ENCODE measurements around the gene FAM124A. TPM values are rescaled to one million over a fixed set of nuclear protein-coding genes. Genes with fewer than 3 reads are reported as not detected.
"Not testable (repeated sequence)": the region's sequence is repeated elsewhere in the genome, so short reads cannot be mapped to it uniquely, and the experiment has no call there.

FAM124A gene
- total and polyA plus RNA-seq, 7 donors, result 0.23 to 18.3 (median 11.7) TPM

- H3K27me3 ChIP-seq, result no peaks in the 10 kb centered on the region
- no peak for TF ChIP-seq POLR2A (IDR thresholded peaks at IDR 0.05)
- peak in 2 of 4 donors; percentile 51 to 59 for TF ChIP-seq POLR2AphosphoS5 (IDR thresholded peaks at IDR 0.05)
- TF ChIP-seq CTCF (IDR thresholded peaks at IDR 0.05), result peak; percentile 82 to 93 (median 88)
- TF ChIP-seq EP300 (IDR thresholded peaks at IDR 0.05), result no peak
- H3K4me1 ChIP-seq, result peaks cover 0 to 25% (median 11%) of the 10 kb centered on the region in 4 donors
- no peaks in the 10 kb centered on the region for H3K9me3 ChIP-seq
- peak; percentile 87 for DNase-seq
- H3K4me3 ChIP-seq, result no peak overlapping the region
- no peak overlapping the region for H3K27ac ChIP-seq
- intact Hi-C loops (cut with DNase I), result loop anchor here (1.0 to 2.0 kb wide), 3 partner anchors 64 to 162 kb away; partner anchors contain the start of gene FAM124A
- H3K36me3 ChIP-seq, result no peaks in the 10 kb centered on the region
- WGBS, 2 donors, result 46 to 47% methylated on average over 13 of the region's 13 CpGs
Observed at GRCh38 chr13:51286135-51287002, 64.2 kb downstream of the FAM124A start.

- peaks cover 0 to 30% (median 21%) of the 10 kb centered on the region in 4 donors for H3K4me1 ChIP-seq
- H3K36me3 ChIP-seq, result no peaks in the 10 kb centered on the region
- no peak overlapping the region for H3K4me3 ChIP-seq
- DNase-seq, result no peak
- no peak for TF ChIP-seq CTCF (IDR thresholded peaks at IDR 0.05)
- H3K9me3 ChIP-seq, result no peaks in the 10 kb centered on the region
- intact Hi-C loops (cut with DNase I), result loop anchor here (2.0 kb wide), 1 partner anchor 163 kb away; no protein-coding TSS in a partner anchor
- H3K27me3 ChIP-seq, result no peaks in the 10 kb centered on the region
- 91 to 93% methylated on average over 4 of the region's 4 CpGs for WGBS, 2 donors
- no peak overlapping the region for H3K27ac ChIP-seq
Observed at GRCh38 chr13:51287758-51288157, 65.6 kb downstream of the FAM124A start.

- DNase-seq; H3K9me3 ChIP-seq; H3K27me3 ChIP-seq; H3K4me3 ChIP-seq; intact Hi-C loops (cut with DNase I); H3K36me3 ChIP-seq; H3K27ac ChIP-seq: not testable (repeated sequence)
- WGBS, 2 donors, result 69 to 71% methylated on average over 1 of the region's 1 CpG
- H3K4me1 ChIP-seq, result peaks cover 0 to 27% (median 22%) of the 10 kb centered on the region in 4 donors
Observed at GRCh38 chr13:51288254-51288653, 66.1 kb downstream of the FAM124A start.

- Histone ChIP-seq H3K4me1 (peaks cover 0 to 22% (median 21%) of the 10 kb centered on the region in 4 donors), H3K27ac (peak overlapping the region in 3 of 4 donors; percentile 26 to 74 (median 67)), H3K27me3 (no peaks in the 10 kb centered on the region), H3K4me3 (no peak overlapping the region), H3K36me3 (no peaks in the 10 kb centered on the region), H3K9me3 (no peaks in the 10 kb centered on the region)
- no peak for DNase-seq
- WGBS, 2 donors, result 81 to 83% methylated on average over 5 of the region's 5 CpGs
- intact Hi-C loops (cut with DNase I), result no loop called here
- TF ChIP-seq CTCF (IDR thresholded peaks at IDR 0.05) (no peak), POLR2AphosphoS5 (IDR thresholded peaks at IDR 0.05) (peak in 1 of 4 donors; percentile 23), EP300 (IDR thresholded peaks at IDR 0.05) (no peak), POLR2A (IDR thresholded peaks at IDR 0.05) (no peak)
Observed at GRCh38 chr13:51291341-51291740, 69.1 kb downstream of the FAM124A start.

- DNase-seq, result no peak
- no peaks in the 10 kb centered on the region for H3K9me3 ChIP-seq
- no peaks in the 10 kb centered on the region for H3K36me3 ChIP-seq
- H3K4me1 ChIP-seq, result peaks cover 0 to 22% (median 21%) of the 10 kb centered on the region in 4 donors
- intact Hi-C loops (cut with DNase I), result no loop called here
- H3K4me3 ChIP-seq, result no peak overlapping the region
- no peaks in the 10 kb centered on the region for H3K27me3 ChIP-seq
- peak overlapping the region in 3 of 4 donors; percentile 26 to 74 (median 67) for H3K27ac ChIP-seq
- TF ChIP-seq CTCF (IDR thresholded peaks at IDR 0.05), result no peak
- no peak for TF ChIP-seq POLR2A (IDR thresholded peaks at IDR 0.05)
- no peak for TF ChIP-seq POLR2AphosphoS5 (IDR thresholded peaks at IDR 0.05)
- TF ChIP-seq EP300 (IDR thresholded peaks at IDR 0.05), result no peak
- 78 to 79% methylated on average over 6 of the region's 6 CpGs for WGBS, 2 donors
Observed at GRCh38 chr13:51292000-51292565, 69.9 kb downstream of the FAM124A start.
